GM19395 (cell line): ENCODE data around the gene KRT8.
"Not testable (repeated sequence)": the region's sequence is repeated elsewhere in the genome, so short reads cannot be mapped to it uniquely, and the experiment has no call there.

ENCODE experiments used
- ATAC-seq: cut with Tn5 transposase; IDR thresholded peaks from one replicate; pipeline ENCODE4 v1.9.1; 2021; ENCODE audit warnings: mild to moderate bottlenecking, moderate library complexity; ENCODE audit not compliant: unreplicated experiment

Gene KRT8

GRCh38 chr12:52904509-52905300 lies at the start of gene KRT8:
TSS of gene KRT8 (minus strand) at chr12:52905076. CDS start at chr12:52904981, 95 bp downstream.
- ATAC-seq: not testable (repeated sequence)

- ATAC-seq: no peak
Measured at GRCh38 chr12:52953181-52953841, 48.4 kb upstream of the KRT8 start.

- ATAC-seq: no peak
Measured at GRCh38 chr12:52952076-52952801, 47.4 kb upstream of the KRT8 start.

- ATAC-seq: no peak
Measured at GRCh38 chr12:52951640-52952039, 46.8 kb upstream of the KRT8 start.

- no peak for ATAC-seq
Measured at GRCh38 chr12:52951126-52951525, 46.2 kb upstream of the KRT8 start.

GRCh38 chr12:52950553-52950952 lies 45.7 kb upstream of the KRT8 start:
- ATAC-seq: no peak

- no peak for ATAC-seq
Measured at GRCh38 chr12:52949413-52950331, 44.8 kb upstream of the KRT8 start.

GRCh38 chr12:52947738-52948423 lies 43.0 kb upstream of the KRT8 start:
- ATAC-seq: no peak

- no peak for ATAC-seq
Measured at GRCh38 chr12:52946797-52947547, 42.1 kb upstream of the KRT8 start.

GRCh38 chr12:52946334-52946733 lies 41.5 kb upstream of the KRT8 start:
- no peak for ATAC-seq

- ATAC-seq: no peak
Measured at GRCh38 chr12:52945389-52946232, 40.7 kb upstream of the KRT8 start.

GRCh38 chr12:52944683-52945388 lies 40.0 kb upstream of the KRT8 start:
- no peak for ATAC-seq

- ATAC-seq: no peak
Measured at GRCh38 chr12:52942901-52943181, 38.0 kb upstream of the KRT8 start.

GRCh38 chr12:52942066-52942900 lies 37.4 kb upstream of the KRT8 start:
- ATAC-seq: no peak

GRCh38 chr12:52929538-52929937 lies 24.7 kb upstream of the KRT8 start:
- ATAC-seq: no peak

GRCh38 chr12:52927964-52928363 lies 23.1 kb upstream of the KRT8 start:
- no peak for ATAC-seq

- no peak for ATAC-seq
Measured at GRCh38 chr12:52926596-52927234, 21.8 kb upstream of the KRT8 start.
